SK-N-MC (cell line): ENCODE data around the gene RFX2.

ENCODE experiments used
- EZH2 ChIP-seq: fragments of 200-600 bp; sonication (generic); IDR thresholded peaks from one replicate; pipeline ENCODE4 v1.6.1; 2017; ENCODE audit warnings: antibody characterized with exemption
- FOXP2 ChIP-seq: optimal IDR thresholded peaks from 2 replicates; pipeline ENCODE3; 2011; ENCODE audit warnings: mild to moderate bottlenecking, moderate library complexity; ENCODE audit not compliant: insufficient read depth; ENCODE audit errors: extremely low read length, control extremely low read depth
- POLR2AphosphoS5 ChIP-seq: IDR thresholded peaks from 2 replicates; pipeline ENCODE4 v1.6.1; 2012; ENCODE audit warnings: mild to moderate bottlenecking, low read depth, low read length, borderline replicate concordance

- no peak for TF ChIP-seq POLR2AphosphoS5
- TF ChIP-seq EZH2, result no peak
- no peak for TF ChIP-seq FOXP2
Measured at GRCh38 chr19:5978606-5979552, 131.4 kb downstream of the RFX2 start.
